Fibroblast of lung (primary cell): ENCODE data around the gene UGT1A5.

Experiments
- CTCF ChIP-seq, 2 donors: IDR thresholded peaks in 1 of 2; conservative IDR thresholded peaks in 1 of 2; 1 replicate in 1 of 2; 2 replicates in 1 of 2; pipeline ENCODE4 v1.5.1; 2011 to 2012; ENCODE audit warnings: low read length in 2 of 2, control low read depth in 1 of 2, inconsistent platforms in 1 of 2, low read depth in 1 of 2, mild to moderate bottlenecking in 1 of 2
- EZH2 ChIP-seq: IDR thresholded peaks from 2 replicates; pipeline ENCODE4 v1.5.1; 2012; ENCODE audit warnings: low read length, control low read depth, mild to moderate bottlenecking; ENCODE audit errors: missing control alignments

- no peak for TF ChIP-seq CTCF (conservative IDR thresholded peaks at IDR 0.05 in 1 of 2, IDR thresholded peaks at IDR 0.05 in 1 of 2; ENCODE audit: low read depth in 1 of 2, low read length in 2 of 2)
- no peak for TF ChIP-seq EZH2
These were observed 38.4 kb upstream of the UGT1A5 start for GRCh38 chr2:233674314-233674713.
